ENCODE measurements around the gene HACD1. TPM values are rescaled to one million over a fixed set of nuclear protein-coding genes. Genes with fewer than 3 reads are reported as not detected.

The HACD1 gene
- polyA plus RNA-seq, 3 donors = 0.53 to 1.4 (median 0.86) TPM

- H3K9ac ChIP-seq (ENCODE audit: insufficient read depth, low read length, poor library complexity, severe bottlenecking) = no peak overlapping the region
- no peak overlapping the region for H2AFZ ChIP-seq (ENCODE audit: insufficient read depth, low read depth, low read length, poor library complexity, severe bottlenecking)
- H3K9me3 ChIP-seq (replicated peaks in 1 of 2; ENCODE audit: control insufficient read depth in 1 of 2, insufficient read depth in 1 of 2, low read length in 2 of 2) = no peaks in the 10 kb centered on the region
- H3K4me1 ChIP-seq (ENCODE audit: control insufficient read depth in 1 of 2, insufficient read depth in 2 of 2, low read length in 2 of 2) = no peaks in the 10 kb centered on the region
- Mint-ChIP-seq H3K4me1 (peaks cover 5% of the 10 kb centered on the region), H3K36me3 (no peaks in the 10 kb centered on the region), H3K9me3 (no peaks in the 10 kb centered on the region), H3K27ac (no peak overlapping the region), H3K27me3 (ENCODE audit: low read depth in 3 of 3) (peaks cover 0 to 2% (median 0%) of the 10 kb centered on the region in 3 donors), H3K4me3 (no peak overlapping the region)
- H4K20me1 ChIP-seq (ENCODE audit: insufficient read depth, low read length) = no peaks in the 10 kb centered on the region
- H3K36me3 ChIP-seq (replicated peaks in 1 of 2; ENCODE audit: control insufficient read depth in 1 of 2, insufficient read depth in 2 of 2, low read length in 2 of 2) = no peaks in the 10 kb centered on the region
- no peak overlapping the region for H3K4me2 ChIP-seq (replicated peaks; ENCODE audit: extremely low read depth, low read length, poor library complexity, severe bottlenecking)
- intact Hi-C loops (cut with micrococcal nuclease) = loop anchor here (2.0 to 5.0 kb wide), 4 partner anchors 133 to 498 kb away; no protein-coding TSS in a partner anchor
- H3K4me3 ChIP-seq (replicated peaks in 1 of 3; ENCODE audit: low read depth in 2 of 3, low read length in 3 of 3) = no peak overlapping the region
- H3K27me3 ChIP-seq (ENCODE audit: control insufficient read depth in 2 of 2, insufficient read depth in 2 of 2, low read length in 2 of 2) = no peaks in the 10 kb centered on the region
- DNase-seq = no peak
- H3K79me2 ChIP-seq (ENCODE audit: insufficient read depth, low read length) = no peaks in the 10 kb centered on the region
- TF ChIP-seq CTCF (IDR thresholded peaks at IDR 0.05) = no peak
- H3K27ac ChIP-seq (ENCODE audit: low read depth in 1 of 2, low read length in 2 of 2) = no peak overlapping the region
- WGBS (ENCODE audit: insufficient coverage) = 94% methylated on average over 6 of the region's 13 CpGs
Observed at GRCh38 chr10:17609523-17610079, 7.6 kb downstream of the HACD1 start.

- Histone ChIP-seq H3K9me3 (replicated peaks in 1 of 2; ENCODE audit: control insufficient read depth in 1 of 2, insufficient read depth in 1 of 2, low read length in 2 of 2) (no peaks in the 10 kb centered on the region), H3K79me2 (ENCODE audit: insufficient read depth, low read length) (no peaks in the 10 kb centered on the region), H3K27me3 (ENCODE audit: control insufficient read depth in 2 of 2, insufficient read depth in 2 of 2, low read length in 2 of 2) (no peaks in the 10 kb centered on the region), H4K20me1 (ENCODE audit: insufficient read depth, low read length) (no peaks in the 10 kb centered on the region), H3K9ac (ENCODE audit: insufficient read depth, low read length, poor library complexity, severe bottlenecking) (no peak overlapping the region), H3K4me2 (replicated peaks; ENCODE audit: extremely low read depth, low read length, poor library complexity, severe bottlenecking) (no peak overlapping the region), H2AFZ (ENCODE audit: insufficient read depth, low read depth, low read length, poor library complexity, severe bottlenecking) (no peak overlapping the region), H3K4me1 (ENCODE audit: control insufficient read depth in 1 of 2, insufficient read depth in 2 of 2, low read length in 2 of 2) (no peaks in the 10 kb centered on the region), H3K27ac (ENCODE audit: low read depth in 1 of 2, low read length in 2 of 2) (no peak overlapping the region), H3K36me3 (replicated peaks in 1 of 2; ENCODE audit: control insufficient read depth in 1 of 2, insufficient read depth in 2 of 2, low read length in 2 of 2) (no peaks in the 10 kb centered on the region), H3K4me3 (replicated peaks in 1 of 3; ENCODE audit: low read depth in 2 of 3, low read length in 3 of 3) (no peak overlapping the region)
- 80% methylated on average over 5 of the region's 9 CpGs for WGBS (ENCODE audit: insufficient coverage)
- Mint-ChIP-seq H3K27me3 (ENCODE audit: low read depth in 3 of 3) (peaks cover 0 to 2% (median 0%) of the 10 kb centered on the region in 3 donors), H3K36me3 (peaks cover 0 to 2% of the 10 kb centered on the region in 2 donors), H3K9me3 (no peaks in the 10 kb centered on the region), H3K4me3 (no peak overlapping the region), H3K27ac (no peak overlapping the region), H3K4me1 (peaks cover 5% of the 10 kb centered on the region)
- DNase-seq = peak; percentile 30 to 73 (median 52)
- peak; percentile 89 for TF ChIP-seq CTCF (IDR thresholded peaks at IDR 0.05)
- intact Hi-C loops (cut with micrococcal nuclease) = loop anchor here (2.0 to 5.0 kb wide), 5 partner anchors 135 to 500 kb away; no protein-coding TSS in a partner anchor
Observed at GRCh38 chr10:17607603-17608332, 9.4 kb downstream of the HACD1 start.

Data from CD14-positive monocyte (primary cell).